ENCODE results near the gene ENPP3.

The ENPP3 gene

GRCh38 chr6:131636880-131637792 lies at the start of gene ENPP3:
ENPP3 (plus strand) TSS chr6:131637302; CDS start chr6:131637385, 83 bp downstream.
- DNase-seq (ENCODE audit: low read depth in 4 of 4, low spot score in 1 of 4), result no peak

GRCh38 chr6:131587909-131588308 lies 49.2 kb upstream of the ENPP3 start:
- no peak for DNase-seq (ENCODE audit: low read depth in 4 of 4, low spot score in 1 of 4)

DNA sequence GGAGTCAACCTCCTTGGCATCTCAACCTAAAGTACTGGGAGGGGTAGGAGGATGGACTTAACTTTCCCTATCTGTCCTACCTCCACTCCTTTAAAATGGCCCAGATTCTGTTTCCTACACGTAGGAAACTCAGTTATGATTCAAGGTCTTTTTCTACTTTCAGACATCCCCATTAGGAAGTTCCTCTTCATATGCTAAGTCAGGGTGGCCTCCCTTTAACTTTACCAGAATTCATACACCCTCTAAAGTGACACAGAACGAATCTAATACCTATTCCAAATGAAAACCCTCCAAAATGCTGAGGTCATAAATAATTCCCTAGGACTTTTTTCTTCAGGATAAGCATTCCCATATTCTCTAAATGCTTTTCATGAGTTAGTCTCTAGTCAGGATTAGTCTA lies 48.5 kb upstream of the ENPP3 start:
- DNase-seq (ENCODE audit: low read depth in 4 of 4, low spot score in 1 of 4), result no peak

DNA sequence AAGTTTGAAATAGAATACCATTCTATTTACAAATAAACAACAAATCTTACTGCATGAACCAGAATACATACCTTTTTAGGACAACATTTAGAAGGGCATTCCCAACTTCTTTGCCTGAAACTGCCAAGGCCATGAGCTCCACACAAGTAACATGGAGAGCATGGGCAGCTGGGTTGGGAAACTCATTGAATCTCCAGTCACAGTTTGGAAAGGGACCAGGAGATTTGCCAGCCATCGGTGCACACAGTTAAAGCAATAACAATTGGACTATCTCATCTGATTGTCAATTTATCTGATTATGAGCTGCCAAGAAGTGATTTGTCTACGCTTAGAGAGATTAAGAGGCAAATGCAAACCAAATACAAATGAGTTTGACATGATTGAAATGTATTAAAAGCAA lies 44.2 kb upstream of the ENPP3 start:
- no peak for DNase-seq (ENCODE audit: low read depth in 4 of 4, low spot score in 1 of 4)

DNA sequence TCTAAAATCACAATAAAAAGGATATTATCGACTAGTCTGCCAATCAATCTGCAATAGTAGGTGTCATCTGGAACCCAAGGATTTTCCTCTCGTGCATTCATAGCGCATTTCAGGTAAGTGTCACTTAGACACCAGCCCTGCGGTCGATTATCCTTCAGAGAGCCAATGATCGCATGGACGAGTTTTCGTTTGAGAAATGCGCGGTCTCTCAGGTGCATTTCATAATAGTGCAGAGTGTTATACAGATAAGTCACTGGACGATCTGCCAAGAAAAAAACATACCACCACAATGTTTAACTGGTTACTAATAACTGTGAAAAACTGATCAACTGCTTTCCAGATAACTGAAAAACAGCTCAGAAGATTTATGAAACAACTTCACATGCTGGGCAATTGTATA lies 43.0 kb upstream of the ENPP3 start:
- DNase-seq (ENCODE audit: low read depth in 4 of 4, low spot score in 1 of 4), result no peak

GRCh38 chr6:131597446-131597845 lies 39.7 kb upstream of the ENPP3 start:
- DNase-seq (ENCODE audit: low read depth in 4 of 4, low spot score in 1 of 4), result no peak

GRCh38 chr6:131600716-131601115 lies 36.4 kb upstream of the ENPP3 start:
- DNase-seq (ENCODE audit: low read depth in 4 of 4, low spot score in 1 of 4), result no peak

- DNase-seq (ENCODE audit: low read depth in 4 of 4, low spot score in 1 of 4), result no peak
These were observed 34.3 kb upstream of the ENPP3 start for GRCh38 chr6:131602781-131603312.

- no peak for DNase-seq (ENCODE audit: low read depth in 4 of 4, low spot score in 1 of 4)
These were observed 23.7 kb upstream of the ENPP3 start for GRCh38 chr6:131613296-131613925.

DNA sequence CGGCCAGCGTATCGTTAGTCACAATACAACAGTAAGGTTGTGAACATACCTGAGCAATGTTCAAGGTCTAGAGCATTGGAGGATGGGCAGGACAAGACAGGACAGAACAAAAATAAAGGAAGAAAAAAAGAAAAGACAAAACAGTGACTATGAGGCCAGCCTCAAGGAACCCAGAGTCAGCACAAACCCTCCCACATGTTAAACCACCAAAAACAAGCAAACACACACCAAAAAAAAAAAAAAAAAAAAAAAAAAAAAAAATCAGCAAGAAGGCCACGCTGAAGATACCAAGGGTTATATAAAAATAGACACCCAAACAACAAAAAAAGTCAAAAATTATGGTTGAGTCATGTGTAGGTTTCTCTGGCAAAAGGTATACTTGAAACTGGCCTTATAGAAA lies 21.8 kb upstream of the ENPP3 start:
- no peak for DNase-seq (ENCODE audit: low read depth in 4 of 4, low spot score in 1 of 4)

GRCh38 chr6:131627724-131628682 lies 9.1 kb upstream of the ENPP3 start, which contains the start of gene MED23:
MED23 (minus strand) TSS chr6:131628242; CDS start chr6:131628049, 193 bp downstream.
- peak; percentile 91 to 98 (median 93) for DNase-seq (ENCODE audit: low read depth in 4 of 4, low spot score in 1 of 4)

GRCh38 chr6:131628726-131629125 lies 8.4 kb upstream of the ENPP3 start:
- DNase-seq (ENCODE audit: low read depth in 4 of 4, low spot score in 1 of 4), result no peak

- DNase-seq (ENCODE audit: low read depth in 4 of 4, low spot score in 1 of 4), result no peak
These were observed 7.5 kb upstream of the ENPP3 start for GRCh38 chr6:131629651-131630050.

- no peak for DNase-seq (ENCODE audit: low read depth in 4 of 4, low spot score in 1 of 4)
These were observed 5.3 kb upstream of the ENPP3 start for GRCh38 chr6:131631625-131632289.

GRCh38 chr6:131635384-131636340 lies 1.4 kb upstream of the ENPP3 start:
- DNase-seq (ENCODE audit: low read depth in 4 of 4, low spot score in 1 of 4), result no peak

- DNase-seq (ENCODE audit: low read depth in 4 of 4, low spot score in 1 of 4), result no peak
These were observed 911 bp downstream of the ENPP3 start for GRCh38 chr6:131638013-131638412.

GRCh38 chr6:131640100-131640499 lies 3.0 kb downstream of the ENPP3 start:
- DNase-seq (ENCODE audit: low read depth in 4 of 4, low spot score in 1 of 4), result no peak

DNA sequence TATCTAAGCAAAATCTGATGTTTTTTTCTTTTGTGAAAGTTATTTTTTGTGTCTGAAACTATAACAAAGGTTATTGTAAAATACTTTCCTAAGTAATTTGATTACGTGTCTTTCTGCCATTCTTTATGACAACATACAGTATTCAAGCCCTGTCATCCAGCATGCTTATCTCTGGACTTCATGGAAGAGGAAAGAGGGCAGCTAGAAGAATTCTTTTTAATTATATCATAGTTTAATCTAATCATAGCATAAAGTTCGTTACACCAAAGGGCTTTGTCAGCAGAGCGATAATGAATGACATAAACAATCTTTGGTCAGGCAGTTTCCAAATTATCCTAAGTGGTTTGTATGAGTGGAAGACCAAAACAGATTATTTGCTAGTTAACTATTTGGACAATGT lies 3.5 kb downstream of the ENPP3 start:
- DNase-seq (ENCODE audit: low read depth in 4 of 4, low spot score in 1 of 4), result no peak

GRCh38 chr6:131641554-131641953 lies 4.5 kb downstream of the ENPP3 start:
- no peak for DNase-seq (ENCODE audit: low read depth in 4 of 4, low spot score in 1 of 4)
